CD14-positive monocyte (primary cell): Measurements from ENCODE around the gene IL10RB. TPM values are rescaled to one million over a fixed set of nuclear protein-coding genes. Genes with fewer than 3 reads are reported as not detected.
"Not testable (repeated sequence)": the region's sequence is repeated elsewhere in the genome, so short reads cannot be mapped to it uniquely, and the experiment has no call there.

Source experiments
- DNase-seq, 3 donors: peaks; one replicate each; pipeline ENCODE4 v3.0.0-alpha.2; 2011 to 2022
- H2AFZ ChIP-seq: 2 replicates; pipeline ENCODE4 v1.6.0; 2012; ENCODE audit warnings: mild to moderate bottlenecking, low read depth, low read length, inconsistent platforms; ENCODE audit not compliant: insufficient read depth, poor library complexity, severe bottlenecking
- H3K27ac ChIP-seq, 2 donors: 1 replicate in 1 of 2; 2 replicates in 1 of 2; pipeline ENCODE4 v1.5.1; 2012 to 2013; ENCODE audit warnings: low read length in 2 of 2, control low read depth in 1 of 2, inconsistent platforms in 1 of 2, low read depth in 1 of 2, mild to moderate bottlenecking in 1 of 2
- H3K27me3 ChIP-seq, 2 donors: one replicate each; pipeline versions ENCODE4 v1.6.0 to v1.6.1; 2011 to 2013; ENCODE audit warnings: low read length in 2 of 2; ENCODE audit not compliant: control insufficient read depth in 2 of 2, insufficient read depth in 2 of 2
- H3K36me3 ChIP-seq, 2 donors: replicated peaks in 1 of 2; 1 replicate in 1 of 2; 2 replicates in 1 of 2; pipeline versions ENCODE4 v1.5.1 to v1.6.1; 2012 to 2013; ENCODE audit warnings: low read length in 2 of 2, control low read depth in 1 of 2, inconsistent platforms in 1 of 2, mild to moderate bottlenecking in 1 of 2; ENCODE audit not compliant: insufficient read depth in 2 of 2, control insufficient read depth in 1 of 2
- H3K4me1 ChIP-seq, 2 donors: 1 replicate in 1 of 2; 2 replicates in 1 of 2; pipeline versions ENCODE4 v1.5.1 to v1.6.1; 2012 to 2013; ENCODE audit warnings: low read length in 2 of 2, control low read depth in 1 of 2, inconsistent platforms in 1 of 2, mild to moderate bottlenecking in 1 of 2, moderate library complexity in 1 of 2; ENCODE audit not compliant: insufficient read depth in 2 of 2, control insufficient read depth in 1 of 2
- H3K4me2 ChIP-seq: replicated peaks from 2 replicates; pipeline ENCODE3; 2012; ENCODE audit warnings: low read length, moderate library complexity, mild to moderate bottlenecking; ENCODE audit not compliant: poor library complexity, severe bottlenecking; ENCODE audit errors: extremely low read depth
- H3K4me3 ChIP-seq, 3 experiments: fragments of 200-600 bp in 1 of 3; sonication (generic) in 1 of 3; replicated peaks in 1 of 3; 1 replicate in 2 of 3; 2 replicates in 1 of 3; pipeline ENCODE4 v1.5.1; 2011 to 2013; ENCODE audit warnings: low read length in 3 of 3, mild to moderate bottlenecking in 3 of 3, control low read depth in 2 of 3, low read depth in 2 of 3, inconsistent platforms in 1 of 3, moderate library complexity in 1 of 3
- H3K79me2 ChIP-seq: 2 replicates; pipeline ENCODE4 v1.6.0; 2012; ENCODE audit warnings: mild to moderate bottlenecking, control low read depth, inconsistent platforms, low read length, moderate library complexity; ENCODE audit not compliant: insufficient read depth
- H3K9ac ChIP-seq: 2 replicates; pipeline ENCODE4 v1.6.0; 2017; ENCODE audit warnings: low read length, mild to moderate bottlenecking; ENCODE audit not compliant: insufficient read depth, poor library complexity, severe bottlenecking
- H3K9me3 ChIP-seq, 2 donors: replicated peaks in 1 of 2; 1 replicate in 1 of 2; 2 replicates in 1 of 2; pipeline versions ENCODE4 v1.5.1 to v1.6.1; 2012 to 2013; ENCODE audit warnings: low read length in 2 of 2, control low read depth in 1 of 2; ENCODE audit not compliant: control insufficient read depth in 1 of 2, insufficient read depth in 1 of 2
- H4K20me1 ChIP-seq: 2 replicates; pipeline ENCODE4 v1.6.0; 2012; ENCODE audit warnings: mild to moderate bottlenecking, low read length, control low read depth, moderate library complexity; ENCODE audit not compliant: insufficient read depth
- H3K27ac Mint-ChIP-seq, 7 donors: one replicate each; pipeline ENCODE4 v1.8.0; 2020; ENCODE audit warnings: mild to moderate bottlenecking in 7 of 7, mixed read lengths in 7 of 7, moderate library complexity in 6 of 7, inconsistent platforms in 2 of 7
- H3K27me3 Mint-ChIP-seq, 3 donors: one replicate each; pipeline ENCODE4 v1.8.0; 2021 to 2022; ENCODE audit warnings: low read depth in 3 of 3, mild to moderate bottlenecking in 3 of 3, mixed read lengths in 3 of 3, moderate library complexity in 3 of 3, inconsistent platforms in 1 of 3
- H3K36me3 Mint-ChIP-seq, 2 donors: one replicate each; pipeline ENCODE4 v1.8.0; 2020; ENCODE audit warnings: mixed read lengths in 2 of 2, inconsistent platforms in 1 of 2, mild to moderate bottlenecking in 1 of 2
- H3K4me1 Mint-ChIP-seq: one replicate; pipeline ENCODE4 v1.8.0; 2020; ENCODE audit warnings: mild to moderate bottlenecking, mixed read lengths
- H3K4me3 Mint-ChIP-seq, 2 donors: one replicate each; pipeline ENCODE4 v1.8.0; 2020; ENCODE audit warnings: mild to moderate bottlenecking in 2 of 2, mixed read lengths in 2 of 2, moderate library complexity in 1 of 2
- H3K9me3 Mint-ChIP-seq, 7 donors: one replicate each; pipeline ENCODE4 v1.8.0; 2020 to 2022; ENCODE audit warnings: mixed read lengths in 7 of 7, mild to moderate bottlenecking in 6 of 7, moderate library complexity in 6 of 7, inconsistent platforms in 2 of 7
- WGBS: methylation state at CpG from one replicate; pipeline ENCODE4 v1.1.5; 2013; ENCODE audit warnings: missing lambda C conversion rate; ENCODE audit not compliant: insufficient coverage; 5-methylcytosine and 5-hydroxymethylcytosine counted together
- intact Hi-C, 2 donors: fragments of 100-400 bp; cut with micrococcal nuclease; formaldehyde crosslinking; loops; one replicate each; pipeline versions ENCODE4 v1.15.0 to v1.15.1; 2023
- polyA plus RNA-seq, 3 donors: library from polyadenylated mRNA; depleted of rRNA in 1 of 3; unstranded in 2 of 3; stranded (reverse) in 1 of 3; fragments of 300-500 nt in 2 of 3; fragments of >200 nt in 1 of 3; fragmentation: Illumina TruSeq in 2 of 3; gene quantifications; 1 replicate in 2 of 3; 2 replicates in 1 of 3; pipeline ENCODE4 v1.2.3, GENCODE V29; 2012 to 2021
- TF ChIP-seq, protein P1 (sequence below): fragments of 200-600 bp; IDR thresholded peaks from one replicate; pipeline ENCODE4 v1.8.0; 2022; ENCODE audit warnings: antibody characterized with exemption, mild to moderate bottlenecking

IL10RB gene
- polyA plus RNA-seq, 3 donors: 79.0 to 225 (median 212) TPM

DNA sequence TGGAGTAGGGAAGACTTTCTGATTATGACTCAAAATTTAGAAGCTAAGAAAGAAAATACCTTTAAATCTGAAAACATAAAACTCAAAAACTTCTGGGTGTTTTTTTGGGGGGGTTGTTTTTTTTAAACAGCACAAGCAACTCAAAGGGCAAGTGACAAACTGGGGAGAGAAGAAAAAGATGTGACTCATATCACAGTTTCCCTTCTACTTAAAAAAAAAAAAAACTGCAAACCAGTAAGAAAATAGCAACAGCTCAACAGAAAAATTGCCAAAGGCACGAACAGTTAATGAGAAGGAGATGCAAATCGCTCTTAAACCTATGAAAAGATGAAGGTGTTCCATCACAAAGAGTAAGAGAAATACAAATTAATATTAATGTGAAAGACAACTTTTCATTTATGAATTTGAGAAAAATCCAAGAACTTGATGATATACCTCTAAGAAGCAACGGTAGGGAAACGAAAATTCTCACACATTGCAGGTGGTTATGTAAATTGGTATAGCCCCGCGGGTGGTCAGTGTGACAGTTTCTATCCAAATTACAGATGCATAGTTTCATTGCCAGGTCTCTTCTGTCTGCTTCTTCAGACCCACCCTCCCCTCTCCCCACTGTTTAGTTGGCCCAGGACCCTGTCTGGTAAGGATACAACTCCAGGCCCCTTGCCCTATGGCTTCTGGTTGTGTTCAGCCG is 27.5 kb upstream of the IL10RB start:
- Mint-ChIP-seq H3K9me3 (no peaks in the 10 kb centered on the region), H3K27ac (peak overlapping the region; percentile 52 to 91 (median 77)), H3K36me3 (peaks cover 54 to 55% of the 10 kb centered on the region in 2 donors), H3K4me3 (no peak overlapping the region), H3K27me3 (peaks cover 0 to 3% (median 2%) of the 10 kb centered on the region in 3 donors), H3K4me1 (peaks cover 58% of the 10 kb centered on the region)
- Histone ChIP-seq H2AFZ (no peak overlapping the region), H3K9me3 (no peaks in the 10 kb centered on the region), H3K27me3 (no peaks in the 10 kb centered on the region), H3K79me2 (peaks cover 96% of the 10 kb centered on the region), H3K4me3 (no peak overlapping the region), H3K9ac (peak overlapping the region; percentile 19), H3K27ac (peak overlapping the region; percentile 11 to 67), H4K20me1 (peaks cover 80% of the 10 kb centered on the region), H3K4me1 (peaks cover 47 to 71% of the 10 kb centered on the region in 2 donors), H3K36me3 (peaks cover 14 to 46% of the 10 kb centered on the region in 2 donors), H3K4me2 (peak overlapping the region; percentile 11)
- WGBS: 17% methylated on average over 1 of the region's 7 CpGs
- intact Hi-C loops: no loop called here
- TF ChIP-seq, protein P1, sequence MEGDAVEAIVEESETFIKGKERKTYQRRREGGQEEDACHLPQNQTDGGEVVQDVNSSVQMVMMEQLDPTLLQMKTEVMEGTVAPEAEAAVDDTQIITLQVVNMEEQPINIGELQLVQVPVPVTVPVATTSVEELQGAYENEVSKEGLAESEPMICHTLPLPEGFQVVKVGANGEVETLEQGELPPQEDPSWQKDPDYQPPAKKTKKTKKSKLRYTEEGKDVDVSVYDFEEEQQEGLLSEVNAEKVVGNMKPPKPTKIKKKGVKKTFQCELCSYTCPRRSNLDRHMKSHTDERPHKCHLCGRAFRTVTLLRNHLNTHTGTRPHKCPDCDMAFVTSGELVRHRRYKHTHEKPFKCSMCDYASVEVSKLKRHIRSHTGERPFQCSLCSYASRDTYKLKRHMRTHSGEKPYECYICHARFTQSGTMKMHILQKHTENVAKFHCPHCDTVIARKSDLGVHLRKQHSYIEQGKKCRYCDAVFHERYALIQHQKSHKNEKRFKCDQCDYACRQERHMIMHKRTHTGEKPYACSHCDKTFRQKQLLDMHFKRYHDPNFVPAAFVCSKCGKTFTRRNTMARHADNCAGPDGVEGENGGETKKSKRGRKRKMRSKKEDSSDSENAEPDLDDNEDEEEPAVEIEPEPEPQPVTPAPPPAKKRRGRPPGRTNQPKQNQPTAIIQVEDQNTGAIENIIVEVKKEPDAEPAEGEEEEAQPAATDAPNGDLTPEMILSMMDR: no peak
- peak in 2 of 3 donors; percentile 51 to 64 for DNase-seq

DNA sequence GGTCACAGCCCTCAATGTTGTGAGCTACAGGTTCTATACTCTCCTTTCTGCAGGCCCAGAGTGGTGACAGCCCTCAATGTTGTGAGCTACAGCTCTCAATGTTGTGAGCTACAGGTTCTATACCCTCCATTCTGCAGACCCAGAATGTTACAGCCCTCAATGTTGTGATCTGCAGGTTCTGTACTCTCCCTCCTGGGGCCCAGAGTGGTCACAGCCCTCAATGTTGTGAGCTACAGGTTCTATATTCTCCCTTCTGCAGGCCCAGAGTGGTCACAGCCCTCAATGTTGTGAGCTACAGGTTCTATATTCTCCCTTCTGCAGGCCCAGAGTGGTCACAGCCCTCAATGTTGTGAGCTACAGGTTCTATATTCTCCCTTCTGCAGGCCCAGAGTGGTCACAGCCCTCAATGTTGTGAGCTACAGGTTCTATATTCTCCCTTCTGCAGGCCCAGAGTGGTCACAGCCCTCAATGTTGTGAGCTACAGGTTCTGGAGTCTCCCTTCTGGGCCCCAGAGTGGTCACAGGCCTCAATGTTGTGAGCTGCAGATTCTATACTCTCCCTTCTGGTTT is 26.5 kb upstream of the IL10RB start:
- peak overlapping the region in 1 of 2 donors; percentile 67 for H3K27ac ChIP-seq
- DNase-seq, H3K4me3 Mint-ChIP-seq, H2AFZ ChIP-seq, H3K9me3 ChIP-seq, H3K27me3 Mint-ChIP-seq, H3K4me3 ChIP-seq, H3K27me3 ChIP-seq, H3K9ac ChIP-seq, intact Hi-C loops, H3K9me3 Mint-ChIP-seq, H3K4me2 ChIP-seq: not testable (repeated sequence)
- peaks cover 60% of the 10 kb centered on the region for H3K4me1 Mint-ChIP-seq
- H3K36me3 ChIP-seq: peaks cover 14 to 52% of the 10 kb centered on the region in 2 donors
- H3K4me1 ChIP-seq: peaks cover 51 to 71% of the 10 kb centered on the region in 2 donors
- H3K79me2 ChIP-seq: peaks cover 96% of the 10 kb centered on the region
- H3K36me3 Mint-ChIP-seq: peaks cover 54 to 58% of the 10 kb centered on the region in 2 donors
- H4K20me1 ChIP-seq: peaks cover 80% of the 10 kb centered on the region
- peak overlapping the region in 5 of 7 donors; percentile 52 to 91 (median 68) for H3K27ac Mint-ChIP-seq
